ENCODE results near the gene FDX1.

FDX1 gene

DNA sequence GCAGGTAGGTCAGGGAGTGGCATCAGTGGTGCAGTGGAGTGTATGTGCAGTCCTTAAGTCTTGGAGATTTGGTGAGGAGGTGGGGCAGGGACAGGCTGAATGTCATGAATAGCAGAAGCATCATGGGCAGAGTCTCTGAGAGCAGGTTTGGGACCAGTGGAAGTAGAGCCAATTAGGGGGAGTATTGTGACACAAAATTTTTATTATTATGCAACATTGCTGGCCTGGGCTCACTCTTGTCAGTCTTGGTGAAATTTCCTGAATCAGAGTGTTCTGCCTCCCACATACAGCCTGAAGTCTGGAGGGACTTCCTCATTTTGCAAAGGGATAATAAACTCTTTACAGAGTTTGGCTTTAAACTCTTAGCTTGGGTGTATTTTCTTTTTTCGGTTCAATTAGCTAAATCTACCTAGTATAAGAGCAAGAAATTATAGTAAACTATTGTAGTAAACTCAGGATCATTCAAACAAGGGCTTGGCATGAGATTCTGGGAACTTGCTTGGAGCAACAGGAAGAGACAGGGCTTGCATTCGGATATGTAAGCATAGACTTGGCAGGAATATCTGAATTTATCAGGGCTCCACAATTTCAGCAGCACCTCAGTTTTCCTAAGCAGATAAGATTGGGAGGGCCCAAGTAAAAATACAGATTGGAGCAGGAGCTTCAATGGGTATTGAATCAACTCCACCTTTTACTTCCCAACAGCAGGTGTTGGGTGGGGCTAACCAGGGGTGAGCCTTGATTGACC lies 67.7 kb downstream of the FDX1 start:
- DNase-seq (ENCODE audit: low read depth), result no peak
- TF ChIP-seq, protein P1, sequence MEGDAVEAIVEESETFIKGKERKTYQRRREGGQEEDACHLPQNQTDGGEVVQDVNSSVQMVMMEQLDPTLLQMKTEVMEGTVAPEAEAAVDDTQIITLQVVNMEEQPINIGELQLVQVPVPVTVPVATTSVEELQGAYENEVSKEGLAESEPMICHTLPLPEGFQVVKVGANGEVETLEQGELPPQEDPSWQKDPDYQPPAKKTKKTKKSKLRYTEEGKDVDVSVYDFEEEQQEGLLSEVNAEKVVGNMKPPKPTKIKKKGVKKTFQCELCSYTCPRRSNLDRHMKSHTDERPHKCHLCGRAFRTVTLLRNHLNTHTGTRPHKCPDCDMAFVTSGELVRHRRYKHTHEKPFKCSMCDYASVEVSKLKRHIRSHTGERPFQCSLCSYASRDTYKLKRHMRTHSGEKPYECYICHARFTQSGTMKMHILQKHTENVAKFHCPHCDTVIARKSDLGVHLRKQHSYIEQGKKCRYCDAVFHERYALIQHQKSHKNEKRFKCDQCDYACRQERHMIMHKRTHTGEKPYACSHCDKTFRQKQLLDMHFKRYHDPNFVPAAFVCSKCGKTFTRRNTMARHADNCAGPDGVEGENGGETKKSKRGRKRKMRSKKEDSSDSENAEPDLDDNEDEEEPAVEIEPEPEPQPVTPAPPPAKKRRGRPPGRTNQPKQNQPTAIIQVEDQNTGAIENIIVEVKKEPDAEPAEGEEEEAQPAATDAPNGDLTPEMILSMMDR (conservative IDR thresholded peaks at IDR 0.05; ENCODE audit: low read depth, low read length), result no peak
- H3K4me3 ChIP-seq (ENCODE audit: low read length), result no peak overlapping the region

DNA sequence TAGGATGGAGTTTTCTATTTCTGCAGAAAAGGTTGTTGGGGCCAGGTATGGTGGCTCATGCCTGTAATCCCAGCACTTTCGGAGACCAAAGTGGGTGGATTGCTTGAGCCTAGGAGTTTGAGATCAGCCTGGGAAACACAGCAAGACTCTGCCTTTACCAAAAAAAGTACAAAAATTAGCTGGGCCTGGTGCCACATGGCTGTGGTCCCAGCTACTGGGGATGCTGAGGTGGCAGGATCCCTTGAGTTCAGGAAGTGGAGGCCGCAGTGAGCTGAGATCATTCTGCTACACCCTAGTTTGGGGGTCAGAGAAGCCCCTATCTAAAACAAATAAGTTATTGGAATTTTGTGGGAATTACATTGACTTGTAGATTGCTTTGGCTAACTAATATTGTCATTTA lies 71.7 kb downstream of the FDX1 start:
- DNase-seq (ENCODE audit: low read depth), result no peak
- TF ChIP-seq, protein P1 (conservative IDR thresholded peaks at IDR 0.05; ENCODE audit: low read depth, low read length), result no peak
- no peak overlapping the region for H3K4me3 ChIP-seq (ENCODE audit: low read length)

DNA sequence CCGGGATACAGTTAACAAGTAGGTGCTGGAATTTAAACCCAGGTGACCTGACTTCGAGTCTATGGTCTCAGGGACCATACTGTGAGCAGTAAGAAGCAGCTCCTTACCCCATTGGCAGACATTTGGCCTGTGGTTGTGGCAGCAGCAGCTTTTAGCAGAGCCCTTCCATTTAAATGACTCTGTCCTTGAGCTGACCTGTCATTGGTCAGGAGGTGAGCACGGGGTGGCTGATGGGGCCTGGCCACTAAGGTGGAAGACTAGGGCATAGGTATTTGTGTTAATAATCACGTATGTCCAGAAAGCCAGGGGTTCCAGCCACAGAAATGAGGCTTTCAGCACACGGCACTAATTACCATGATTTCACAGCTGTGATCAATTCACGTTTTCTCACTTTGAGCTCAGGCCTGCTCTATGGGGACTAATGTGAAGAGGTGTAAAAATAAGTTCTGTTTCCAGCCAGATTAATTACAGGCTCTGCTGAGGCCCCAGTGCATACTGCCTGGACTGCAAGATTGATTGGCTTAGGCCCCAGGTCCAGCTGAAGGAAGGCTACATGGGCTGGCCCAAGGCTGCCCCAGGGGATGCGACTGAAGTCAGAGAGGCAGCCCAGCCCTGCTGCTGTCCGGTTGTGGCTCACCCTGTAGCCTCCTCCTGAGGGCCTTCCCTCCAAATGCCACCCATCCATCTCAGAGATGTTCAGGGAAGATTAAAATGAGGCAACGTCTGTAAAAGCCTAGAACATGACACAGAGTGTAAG lies 76.0 kb downstream of the FDX1 start:
- TF ChIP-seq, protein P1 (conservative IDR thresholded peaks at IDR 0.05; ENCODE audit: low read depth, low read length), result no peak
- H3K4me3 ChIP-seq (ENCODE audit: low read length), result no peak overlapping the region
- no peak for DNase-seq (ENCODE audit: low read depth)

DNA sequence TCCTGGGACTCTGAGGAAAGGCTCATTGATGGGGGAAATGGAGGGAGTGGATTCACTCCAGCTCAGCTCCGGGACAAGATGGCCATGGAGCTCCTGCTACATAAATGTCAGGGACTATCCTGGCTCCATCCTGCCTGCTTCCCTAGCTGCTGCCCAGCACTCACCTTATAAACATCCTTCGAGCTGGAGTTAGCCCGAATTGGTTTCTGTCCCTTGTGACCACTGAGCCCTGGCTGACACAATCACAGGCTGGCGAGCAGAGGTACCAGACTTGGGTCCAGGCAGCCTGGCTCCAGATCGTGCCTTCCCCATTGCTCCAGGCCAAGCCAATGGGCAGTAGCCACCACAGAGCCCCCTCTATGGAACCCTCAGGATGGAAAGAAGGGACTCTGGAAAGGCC lies 77.6 kb downstream of the FDX1 start:
- H3K4me3 ChIP-seq (ENCODE audit: low read length), result no peak overlapping the region
- DNase-seq (ENCODE audit: low read depth), result no peak
- TF ChIP-seq, protein P1 (conservative IDR thresholded peaks at IDR 0.05; ENCODE audit: low read depth, low read length), result no peak

DNA sequence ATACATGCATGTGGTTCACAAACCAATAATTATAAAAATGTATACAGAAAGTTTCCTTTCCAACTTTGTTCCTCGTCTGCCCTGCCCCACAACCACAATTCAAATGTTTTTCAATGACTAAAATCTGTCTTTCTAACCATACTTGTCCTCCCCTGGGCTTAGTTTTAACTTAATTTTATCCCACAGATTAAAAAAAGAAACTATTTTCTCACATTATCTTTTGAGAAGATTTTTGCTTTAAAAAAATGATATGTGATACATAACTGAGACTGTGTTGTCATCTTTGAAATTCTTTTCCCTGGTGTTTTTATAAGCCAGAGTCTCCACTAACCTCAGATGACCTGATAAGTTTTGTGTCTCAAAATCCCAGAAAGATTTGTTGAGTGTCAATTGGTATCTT lies 79.0 kb downstream of the FDX1 start:
- H3K4me3 ChIP-seq (ENCODE audit: low read length), result no peak overlapping the region
- TF ChIP-seq, protein P1 (conservative IDR thresholded peaks at IDR 0.05; ENCODE audit: low read depth, low read length), result no peak

DNA sequence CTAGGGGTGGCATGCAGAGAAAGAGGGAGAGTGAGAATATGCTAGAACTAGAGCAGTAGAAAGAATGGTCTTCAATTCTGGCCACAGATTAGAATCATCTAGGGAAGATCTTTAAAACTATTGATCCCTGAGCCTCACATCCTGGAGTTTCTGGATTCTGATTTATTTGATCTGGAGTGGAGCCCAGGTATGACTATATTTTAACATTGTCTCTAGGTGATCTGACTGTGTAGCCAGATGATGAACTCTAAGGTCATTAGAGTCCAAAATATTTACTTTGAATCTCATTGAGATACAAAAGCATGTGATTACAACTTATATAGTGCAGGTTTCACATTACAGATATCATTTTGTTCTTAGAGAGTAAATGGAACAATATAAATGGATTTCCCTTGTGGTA lies 79.7 kb downstream of the FDX1 start:
- no peak overlapping the region for H3K4me3 ChIP-seq (ENCODE audit: low read length)
- DNase-seq (ENCODE audit: low read depth), result no peak
- TF ChIP-seq, protein P1 (conservative IDR thresholded peaks at IDR 0.05; ENCODE audit: low read depth, low read length), result no peak

More for the DNA sequence above, 79.0 kb downstream of the FDX1 start:
- DNase-seq (ENCODE audit: low read depth), result no peak

DNA sequence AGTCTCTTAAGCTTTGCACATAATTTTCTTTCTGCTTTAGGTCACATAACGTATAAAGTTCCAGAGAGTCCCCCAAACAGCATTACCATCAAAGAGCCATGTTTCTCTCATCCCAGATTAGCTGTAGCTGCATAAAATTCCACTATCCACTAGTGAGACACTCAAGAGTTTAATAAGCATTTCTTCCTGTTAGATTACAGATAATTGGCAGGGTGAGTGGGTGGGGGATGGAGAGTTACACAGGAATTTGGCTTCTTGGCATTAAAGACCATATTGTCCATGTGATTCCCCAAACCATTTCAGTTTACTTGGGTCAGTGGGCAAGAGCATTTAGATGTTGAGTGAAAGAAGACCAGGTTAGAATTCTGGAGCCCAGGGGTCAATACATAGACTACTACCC lies 82.3 kb downstream of the FDX1 start:
- DNase-seq (ENCODE audit: low read depth), result no peak
- TF ChIP-seq, protein P1 (conservative IDR thresholded peaks at IDR 0.05; ENCODE audit: low read depth, low read length), result no peak
- H3K4me3 ChIP-seq (ENCODE audit: low read length), result no peak overlapping the region

Data from retinal pigment epithelial cell (primary cell).